HG02588 (cell line): ENCODE measurements around the gene SEPHS1.
"Not testable (repeated sequence)": the region's sequence is repeated elsewhere in the genome, so short reads cannot be mapped to it uniquely, and the experiment has no call there.

Source experiments
- ATAC-seq: cut with Tn5 transposase; IDR thresholded peaks from one replicate; pipeline ENCODE4 v1.9.1; 2021; ENCODE audit warnings: mild to moderate bottlenecking, moderate library complexity; ENCODE audit not compliant: unreplicated experiment

SEPHS1 gene

GRCh38 chr10:13330980-13331379 lies 17.1 kb downstream of the SEPHS1 start:
- ATAC-seq, result not testable (repeated sequence)

DNA sequence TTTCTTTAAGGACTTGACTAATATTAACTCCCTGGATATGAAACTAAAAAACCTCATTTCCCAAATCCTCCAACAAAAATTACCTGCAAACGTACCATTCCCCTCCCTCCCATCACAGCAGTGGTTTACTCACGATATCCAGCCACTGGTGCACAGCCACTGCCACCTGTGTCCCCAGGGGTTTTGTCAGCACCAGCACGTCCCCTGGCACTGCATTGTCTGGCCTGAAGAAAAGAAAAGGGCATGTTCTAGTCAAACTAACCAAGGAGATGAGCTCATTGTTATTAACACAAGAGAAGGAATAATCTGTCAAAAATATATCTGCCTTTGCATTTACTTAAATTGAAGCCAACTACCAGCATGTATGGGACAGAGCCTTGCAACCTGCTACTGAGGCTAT lies 18.5 kb downstream of the SEPHS1 start:
- ATAC-seq, result no peak

- ATAC-seq, result no peak
Observed at GRCh38 chr10:13328613-13329012, 19.5 kb downstream of the SEPHS1 start.

- ATAC-seq, result no peak
Observed at GRCh38 chr10:13328126-13328525, 20.0 kb downstream of the SEPHS1 start.

- ATAC-seq, result no peak
Observed at GRCh38 chr10:13327534-13327933, 20.6 kb downstream of the SEPHS1 start.

GRCh38 chr10:13322615-13323148 lies 25.4 kb downstream of the SEPHS1 start:
- no peak for ATAC-seq

DNA sequence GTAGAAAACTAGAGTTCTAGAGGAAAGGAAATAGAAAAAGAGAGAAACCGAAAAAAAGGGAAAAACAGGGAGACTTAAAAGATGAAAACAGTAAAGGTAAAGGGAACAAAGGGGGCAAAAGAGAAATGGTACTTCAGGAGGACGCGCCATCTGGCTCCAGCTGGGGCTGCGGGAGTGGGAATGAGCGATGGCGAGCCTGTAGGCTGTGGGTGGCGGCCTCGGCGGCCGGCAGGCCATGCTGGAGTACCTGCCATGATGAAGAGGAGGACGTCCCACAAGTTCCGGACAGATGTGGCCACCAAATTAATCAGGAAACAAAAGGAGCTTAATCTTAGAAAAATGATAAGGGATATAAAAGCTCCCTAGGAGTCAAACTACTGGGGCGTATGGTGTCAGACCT lies 26.5 kb downstream of the SEPHS1 start:
- no peak for ATAC-seq

DNA sequence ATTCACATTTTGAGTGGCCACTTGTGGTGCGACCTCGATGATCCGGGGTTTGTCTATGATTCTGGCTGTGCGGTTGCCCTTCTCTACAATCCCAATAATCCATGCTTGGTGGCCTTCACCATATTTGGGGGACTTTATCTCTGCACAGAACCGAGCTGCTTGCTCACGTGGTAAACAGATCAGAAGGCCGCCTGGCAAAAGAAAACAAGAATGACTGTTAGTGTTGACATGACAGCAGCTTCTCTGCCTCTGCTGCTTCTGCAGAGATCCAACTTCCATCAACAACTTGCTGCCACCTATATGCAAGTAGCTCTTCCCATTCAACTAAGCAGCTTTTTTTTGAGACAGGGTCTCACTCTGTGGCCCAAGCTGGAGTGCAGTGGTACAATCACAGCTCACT lies 28.9 kb downstream of the SEPHS1 start:
- no peak for ATAC-seq

- no peak for ATAC-seq
Observed at GRCh38 chr10:13317474-13317873, 30.6 kb downstream of the SEPHS1 start.

DNA sequence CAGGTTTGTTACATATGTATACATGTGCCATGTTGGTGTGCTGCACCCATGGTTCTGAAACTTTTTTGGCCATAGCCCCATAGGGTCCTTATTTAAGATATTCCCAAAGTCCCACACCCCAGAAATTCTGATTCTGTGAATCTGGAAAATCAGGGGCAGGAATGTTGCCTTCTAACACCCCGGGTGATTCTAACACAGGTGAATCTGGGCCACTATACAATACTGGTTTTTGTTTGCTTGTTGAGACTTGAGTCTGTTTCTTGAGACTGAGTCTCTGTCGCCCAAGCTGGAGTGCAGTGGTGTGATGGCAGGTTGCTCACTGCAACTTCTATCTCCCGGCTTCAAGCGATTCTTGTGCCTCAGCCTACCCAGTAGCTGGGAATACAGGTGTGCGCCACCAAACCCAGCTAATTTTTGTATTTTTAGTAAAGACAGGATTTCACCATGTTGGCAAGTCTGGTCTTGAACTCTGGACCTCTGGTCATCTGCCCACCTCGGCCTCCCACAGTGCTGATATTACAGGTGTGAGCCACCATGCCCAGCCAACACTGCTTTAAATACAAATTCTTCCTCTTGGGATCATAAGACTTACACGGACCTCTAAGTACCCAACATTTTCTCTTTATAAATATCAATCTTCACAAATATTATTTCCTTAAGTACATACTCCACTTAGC lies 31.3 kb downstream of the SEPHS1 start:
- ATAC-seq, result no peak

DNA sequence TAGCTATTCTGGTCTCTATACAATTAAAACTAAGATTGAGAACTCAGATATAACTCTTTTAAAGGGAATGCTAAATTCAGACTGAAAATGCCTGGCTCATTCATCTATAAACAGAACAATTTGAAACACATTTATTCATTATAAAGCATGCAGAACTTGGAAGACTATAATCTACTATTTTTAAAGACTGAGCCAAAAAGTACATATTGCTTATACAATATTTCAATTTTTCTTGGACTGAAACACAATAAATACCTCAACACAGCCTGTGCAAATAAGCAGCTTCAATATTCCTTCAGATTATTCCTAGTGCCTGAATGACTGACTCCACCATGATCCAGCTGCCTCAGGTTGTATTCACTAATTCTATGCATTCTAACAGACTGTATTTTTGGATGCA lies 32.7 kb downstream of the SEPHS1 start:
- no peak for ATAC-seq

DNA sequence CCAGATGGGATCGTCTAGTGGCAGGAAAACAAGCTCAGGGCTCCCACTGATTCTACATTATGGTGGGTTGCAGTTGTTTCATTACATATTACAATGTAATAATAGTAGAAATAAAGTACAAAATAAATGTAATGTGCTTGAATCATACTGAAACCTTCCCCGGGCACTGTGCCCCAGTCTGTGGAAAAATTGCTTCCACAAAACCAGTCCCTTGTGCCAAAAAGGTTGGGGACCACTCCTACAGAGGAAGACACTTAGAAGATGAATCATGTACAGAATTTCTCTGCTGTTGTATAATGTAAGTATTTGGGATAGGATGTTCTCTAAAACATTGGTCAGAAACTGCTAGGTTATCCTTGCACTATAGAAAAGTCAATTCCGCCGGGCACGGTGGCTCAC lies 36.9 kb downstream of the SEPHS1 start:
- ATAC-seq, result no peak

- no peak for ATAC-seq
Observed at GRCh38 chr10:13310518-13311176, 37.4 kb downstream of the SEPHS1 start.

GRCh38 chr10:13309792-13310191 lies 38.3 kb downstream of the SEPHS1 start:
- ATAC-seq, result no peak

DNA sequence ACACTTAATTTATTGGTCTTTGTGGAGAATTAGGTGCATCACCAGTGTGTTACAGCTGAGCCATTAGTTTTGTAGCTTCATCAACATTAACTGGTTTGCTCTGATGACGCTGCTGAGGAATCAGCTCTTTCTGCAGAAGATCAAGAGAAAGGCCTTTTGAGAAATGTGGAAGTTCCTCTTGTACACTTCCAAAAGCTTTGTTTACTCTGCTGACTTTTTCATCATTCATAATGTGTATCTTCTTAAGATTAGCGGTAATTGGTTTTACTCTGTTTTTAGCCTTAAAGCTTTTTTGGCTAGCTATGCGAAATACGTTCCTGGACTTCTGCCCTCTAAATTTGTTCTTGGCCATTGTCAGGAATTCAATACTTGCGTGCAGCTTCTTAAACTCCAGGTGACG lies 40.0 kb downstream of the SEPHS1 start:
- ATAC-seq, result no peak

GRCh38 chr10:13306103-13306502 lies 42.0 kb downstream of the SEPHS1 start:
- ATAC-seq, result no peak

- ATAC-seq, result no peak
Observed at GRCh38 chr10:13302821-13303555, 45.1 kb downstream of the SEPHS1 start.

DNA sequence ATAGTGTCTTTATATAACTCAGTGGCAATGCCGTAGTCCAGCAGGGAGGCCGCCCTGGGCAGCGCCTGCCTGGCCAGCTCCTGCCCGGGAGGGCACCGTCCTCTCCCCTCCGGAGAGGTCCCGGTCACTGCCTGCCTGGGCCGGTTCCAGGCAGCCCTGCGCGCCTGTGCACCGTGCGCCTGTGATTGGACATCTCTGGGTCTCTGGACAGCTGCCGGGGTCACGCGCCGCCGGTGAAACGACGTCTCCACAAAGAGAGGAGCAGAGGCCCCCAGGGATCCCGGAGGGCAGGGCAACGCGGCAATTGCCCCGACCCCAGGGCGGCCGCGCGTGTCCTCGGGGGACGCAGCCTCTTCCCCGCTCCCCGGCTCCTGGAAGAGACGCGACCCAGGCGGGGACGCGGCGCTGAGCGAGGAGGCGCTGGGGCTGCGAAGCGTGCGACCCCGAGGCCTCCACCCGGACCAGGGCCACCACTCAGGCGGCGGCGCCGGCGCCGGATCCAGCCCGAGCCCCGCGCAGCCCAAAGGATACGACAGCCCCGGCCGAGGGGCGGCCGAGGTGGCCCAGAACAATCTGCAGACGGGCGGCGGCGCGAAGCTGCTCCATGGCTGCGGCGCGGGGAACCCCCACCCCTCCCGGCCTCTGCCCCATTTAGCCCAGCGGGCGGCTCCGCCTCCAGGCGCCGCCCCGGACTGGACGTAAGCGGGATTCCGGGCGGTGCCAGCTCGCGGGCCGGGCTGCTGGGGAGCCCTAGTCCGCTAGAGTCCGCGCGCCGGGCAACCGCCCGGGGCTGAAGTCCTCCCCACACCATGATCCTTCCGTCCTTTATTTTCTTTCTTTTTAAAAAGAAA lies 48.4 kb downstream of the SEPHS1 start, which contains the start of gene PHYH:
PHYH (minus strand) TSS at position 628 of the 851 bp plus-strand sequence; CDS start at position 606, 22 bp downstream.
- peak; percentile 75 for ATAC-seq

DNA sequence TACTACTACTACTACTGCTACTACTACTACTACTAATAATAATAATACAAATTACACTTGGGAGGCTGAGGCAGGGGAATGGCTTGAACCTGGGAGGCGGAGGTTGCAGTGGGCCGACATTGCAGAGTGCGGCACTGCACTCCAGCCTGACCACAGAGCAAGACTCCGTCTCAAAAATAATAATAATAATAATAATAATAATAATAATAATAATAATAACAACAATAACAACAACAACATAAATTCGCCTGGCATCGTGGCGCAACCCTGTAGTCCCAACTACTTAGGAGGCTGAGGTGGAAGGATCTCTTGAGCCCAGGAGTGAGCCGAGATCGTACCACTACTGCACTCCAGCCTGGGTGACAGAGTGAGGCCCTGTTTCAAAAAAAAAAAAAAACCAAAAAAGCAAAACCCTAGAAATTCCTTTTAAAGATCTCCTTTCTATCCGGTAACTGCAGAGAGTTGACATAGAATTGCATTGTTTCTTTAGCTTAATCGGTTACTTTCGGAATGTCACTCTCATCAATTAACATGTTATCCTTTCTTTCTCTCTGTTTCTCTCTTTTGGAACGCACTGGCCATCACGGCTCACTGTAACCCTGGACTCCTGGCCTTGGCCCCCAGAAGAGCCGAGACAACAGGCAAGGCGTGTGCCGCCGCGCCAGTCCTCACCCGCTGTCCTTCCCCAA lies 49.2 kb downstream of the SEPHS1 start:
- ATAC-seq, result no peak

GRCh38 chr10:13296476-13296875 lies 51.6 kb downstream of the SEPHS1 start:
- no peak for ATAC-seq
